Peyer's patch (tissue), 4 donors: Measurements from ENCODE around the gene GAD1. TPM values are rescaled to one million over a fixed set of nuclear protein-coding genes. Genes with fewer than 3 reads are reported as not detected.

Experiments used
- DNase-seq, 3 donors: peaks; one replicate each; pipeline ENCODE4 v3.0.0-alpha.2; 2017 to 2019
- H3K27ac ChIP-seq, 4 donors: fragments of 200-600 bp; sonication (generic); one replicate each; pipeline ENCODE4 v1.5.1; 2016 to 2019
- H3K27me3 ChIP-seq, 2 donors: fragments of 200-600 bp; sonication (generic); one replicate each; pipeline ENCODE4 v1.5.1; 2019
- H3K36me3 ChIP-seq, 3 donors: fragments of 200-600 bp; sonication (generic); one replicate each; pipeline ENCODE4 v1.5.1; 2016 to 2019
- H3K4me1 ChIP-seq, 4 donors: fragments of 200-600 bp; sonication (generic); one replicate each; pipeline ENCODE4 v1.5.1; 2016 to 2019
- H3K4me3 ChIP-seq, 4 donors: fragments of 200-600 bp; sonication (generic); 1 replicate in 3 of 4; 2 replicates in 1 of 4; pipeline ENCODE4 v1.5.1; 2016 to 2019; ENCODE audit warnings: mild to moderate bottlenecking in 1 of 4
- H3K9me3 ChIP-seq, 4 donors: fragments of 200-600 bp; sonication (generic); one replicate each; pipeline ENCODE4 v1.5.1; 2016 to 2019; ENCODE audit warnings: mild to moderate bottlenecking in 1 of 4
- CTCF ChIP-seq, 6 experiments: fragments of 450-650 bp in 4 of 6; fragments of 200-600 bp in 2 of 6; sonication (generic) in 1 of 6; IDR thresholded peaks; one replicate each; pipeline ENCODE4 v1.5.1; 2017 to 2019; ENCODE audit warnings: antibody characterized with exemption in 6 of 6, mild to moderate bottlenecking in 3 of 6, moderate library complexity in 1 of 6
- POLR2A ChIP-seq, 2 donors: fragments of 450-650 bp; IDR thresholded peaks; one replicate each; pipeline ENCODE4 v1.5.1; 2017; ENCODE audit warnings: antibody characterized with exemption in 2 of 2, mild to moderate bottlenecking in 2 of 2, moderate library complexity in 2 of 2
- total RNA-seq, 4 donors: library from RNA; depleted of rRNA; stranded (reverse); fragments of >200 nt; gene quantifications; one replicate each; pipeline ENCODE4 v1.1.0, GENCODE V29; 2016

GAD1 gene
- total RNA-seq, 4 donors from 2014 or later: not detected

GRCh38 chr2:170819680-170820664 is 3.3 kb downstream of the GAD1 start:
- Histone ChIP-seq H3K27ac (no peak overlapping the region), H3K4me3 (peak overlapping the region in 3 of 4 donors; percentile 7 to 42 (median 31)), H3K4me1 (peaks cover 13 to 82% (median 37%) of the 10 kb centered on the region in 4 donors), H3K27me3 (peaks cover 0 to 88% of the 10 kb centered on the region in 2 donors), H3K36me3 (no peaks in the 10 kb centered on the region), H3K9me3 (peaks cover 0 to 6% (median 0%) of the 10 kb centered on the region in 4 donors)
- TF ChIP-seq POLR2A (IDR thresholded peaks at IDR 0.05): no peak
- TF ChIP-seq CTCF (IDR thresholded peaks at IDR 0.05): no peak
- DNase-seq: no peak

- DNase-seq: no peak
- H3K27me3 ChIP-seq: peaks cover 0 to 79% of the 10 kb centered on the region in 2 donors
- no peaks in the 10 kb centered on the region for H3K36me3 ChIP-seq
- H3K27ac ChIP-seq: no peak overlapping the region
- peak overlapping the region; percentile 7 to 42 (median 20) for H3K4me3 ChIP-seq
- H3K9me3 ChIP-seq: peaks cover 0 to 6% (median 0%) of the 10 kb centered on the region in 4 donors
- no peak for TF ChIP-seq POLR2A (IDR thresholded peaks at IDR 0.05)
- no peak for TF ChIP-seq CTCF (IDR thresholded peaks at IDR 0.05)
- peaks cover 13 to 75% (median 37%) of the 10 kb centered on the region in 4 donors for H3K4me1 ChIP-seq
Observed at GRCh38 chr2:170820757-170821530, 4.3 kb downstream of the GAD1 start.

- Histone ChIP-seq H3K9me3 (peaks cover 0 to 6% (median 0%) of the 10 kb centered on the region in 4 donors), H3K4me1 (peaks cover 13 to 67% (median 30%) of the 10 kb centered on the region in 4 donors), H3K27ac (no peak overlapping the region), H3K4me3 (peak overlapping the region in 2 of 4 donors; percentile 16 to 20), H3K36me3 (no peaks in the 10 kb centered on the region), H3K27me3 (peaks cover 0 to 71% of the 10 kb centered on the region in 2 donors)
- no peak for DNase-seq
- TF ChIP-seq CTCF (IDR thresholded peaks at IDR 0.05) (no peak), POLR2A (IDR thresholded peaks at IDR 0.05) (no peak)
Observed at GRCh38 chr2:170821531-170822289, 5.0 kb downstream of the GAD1 start.

- Histone ChIP-seq H3K4me3 (peak overlapping the region in 2 of 4 donors; percentile 16 to 18), H3K9me3 (peaks cover 0 to 6% (median 0%) of the 10 kb centered on the region in 4 donors), H3K36me3 (no peaks in the 10 kb centered on the region), H3K27ac (no peak overlapping the region), H3K27me3 (peaks cover 0 to 64% of the 10 kb centered on the region in 2 donors), H3K4me1 (peaks cover 13 to 59% (median 24%) of the 10 kb centered on the region in 4 donors)
- TF ChIP-seq CTCF (IDR thresholded peaks at IDR 0.05): no peak
- no peak for TF ChIP-seq POLR2A (IDR thresholded peaks at IDR 0.05)
- DNase-seq: no peak
Observed at GRCh38 chr2:170822290-170823087, 5.8 kb downstream of the GAD1 start.
